GM12872 (cell line): ENCODE data around the gene LRG1.

ENCODE experiments used
- CTCF ChIP-seq: IDR thresholded peaks from 3 replicates; pipeline ENCODE4 v1.5.1; 2011; ENCODE audit warnings: low read depth, mild to moderate bottlenecking, low read length, moderate library complexity; ENCODE audit not compliant: insufficient read depth

Gene LRG1

GRCh38 chr19:4578552-4579248, 38.9 kb upstream of the LRG1 start:
- TF ChIP-seq CTCF = no peak

- TF ChIP-seq CTCF = no peak
These were observed 37.4 kb upstream of the LRG1 start for GRCh38 chr19:4577020-4577782.

GRCh38 chr19:4576016-4576933, 36.4 kb upstream of the LRG1 start:
- peak; percentile 77 for TF ChIP-seq CTCF

GRCh38 chr19:4575267-4576015, 35.6 kb upstream of the LRG1 start:
- TF ChIP-seq CTCF = no peak

DNA sequence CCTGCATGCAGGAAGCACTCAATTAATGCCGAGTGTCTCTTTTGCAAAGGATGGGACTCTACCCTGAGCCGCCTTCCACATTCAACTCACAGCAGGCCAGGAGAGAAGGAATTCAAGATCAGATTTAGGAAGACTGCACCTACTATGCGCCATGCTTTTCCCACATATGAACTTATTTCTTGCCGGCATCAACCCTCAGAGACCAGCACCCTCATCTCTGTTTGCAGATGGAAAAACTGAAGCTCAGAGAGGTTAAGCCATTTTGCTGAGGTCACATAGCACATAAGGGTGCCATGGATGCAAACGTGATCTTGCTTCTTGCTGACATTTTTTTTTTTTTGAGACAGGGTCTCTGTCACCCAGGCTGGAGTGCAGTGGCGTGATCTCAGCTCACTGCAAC, 33.8 kb upstream of the LRG1 start:
- no peak for TF ChIP-seq CTCF

DNA sequence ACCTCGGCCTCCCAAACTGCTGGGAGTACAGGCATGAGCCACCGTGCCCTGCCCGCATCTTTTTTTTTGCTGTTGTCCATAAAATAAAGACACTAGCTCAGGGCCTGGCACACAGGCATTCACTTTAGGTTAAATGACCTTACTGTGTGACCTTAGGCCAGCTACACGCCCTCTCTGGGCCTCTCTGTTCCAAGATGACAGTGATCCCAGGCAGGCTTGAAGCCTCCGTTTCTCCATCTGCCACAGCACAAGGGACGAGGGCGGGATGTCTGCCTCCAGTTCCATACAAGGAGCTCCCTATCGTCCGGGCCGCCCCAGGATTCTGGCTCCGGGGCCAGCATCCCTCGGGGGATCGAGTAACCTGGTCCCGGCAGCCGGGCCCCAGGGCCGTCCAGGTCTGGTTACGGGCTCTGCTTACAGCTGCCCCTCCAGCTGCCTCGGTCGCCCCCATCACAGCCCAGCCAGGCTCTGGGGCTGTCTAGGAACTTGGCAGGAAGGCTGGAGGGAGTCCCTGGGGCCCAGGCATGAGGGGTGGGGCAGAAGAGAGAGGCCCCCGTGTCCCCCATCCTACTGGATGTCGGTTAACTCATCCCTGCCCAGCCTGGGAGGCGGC, 31.6 kb upstream of the LRG1 start:
- TF ChIP-seq CTCF = no peak
